ENCODE measurements around the gene AZIN2.
"Not testable (repeated sequence)": the region's sequence is repeated elsewhere in the genome, so short reads cannot be mapped to it uniquely, and the experiment has no call there.

The AZIN2 gene

DNA sequence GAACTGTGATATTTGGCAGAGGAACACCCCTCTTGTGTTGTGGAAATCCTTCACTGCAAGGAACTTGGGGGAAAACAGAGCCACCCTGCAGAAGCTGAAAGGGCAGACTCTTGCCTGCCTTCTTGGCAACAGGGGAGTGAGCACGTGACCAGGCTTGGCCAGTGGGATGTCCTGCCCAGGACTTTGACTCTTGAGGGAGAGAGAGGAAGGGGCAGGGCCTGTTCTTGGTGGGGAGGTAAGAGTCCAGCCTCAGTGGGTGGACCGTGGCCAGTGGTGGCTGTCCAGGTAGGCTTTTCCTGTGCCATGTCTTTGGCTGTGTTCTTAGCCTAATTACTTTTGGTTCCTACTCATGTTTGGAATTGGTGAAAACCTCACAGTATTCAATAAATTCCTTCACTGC is 35.7 kb upstream of the AZIN2 start:
- Histone ChIP-seq H3K9me3 (ENCODE audit: severe bottlenecking) (no peaks in the 10 kb centered on the region), H3K27ac (no peak overlapping the region), H3K27me3 (ENCODE audit: insufficient read depth, low read depth, severe bottlenecking) (no peaks in the 10 kb centered on the region), H3K36me3 (no peaks in the 10 kb centered on the region), H3K4me3 (ENCODE audit: low read depth, low read length) (no peak overlapping the region)
- DNase-seq = no peak
- TF ChIP-seq, protein P1, sequence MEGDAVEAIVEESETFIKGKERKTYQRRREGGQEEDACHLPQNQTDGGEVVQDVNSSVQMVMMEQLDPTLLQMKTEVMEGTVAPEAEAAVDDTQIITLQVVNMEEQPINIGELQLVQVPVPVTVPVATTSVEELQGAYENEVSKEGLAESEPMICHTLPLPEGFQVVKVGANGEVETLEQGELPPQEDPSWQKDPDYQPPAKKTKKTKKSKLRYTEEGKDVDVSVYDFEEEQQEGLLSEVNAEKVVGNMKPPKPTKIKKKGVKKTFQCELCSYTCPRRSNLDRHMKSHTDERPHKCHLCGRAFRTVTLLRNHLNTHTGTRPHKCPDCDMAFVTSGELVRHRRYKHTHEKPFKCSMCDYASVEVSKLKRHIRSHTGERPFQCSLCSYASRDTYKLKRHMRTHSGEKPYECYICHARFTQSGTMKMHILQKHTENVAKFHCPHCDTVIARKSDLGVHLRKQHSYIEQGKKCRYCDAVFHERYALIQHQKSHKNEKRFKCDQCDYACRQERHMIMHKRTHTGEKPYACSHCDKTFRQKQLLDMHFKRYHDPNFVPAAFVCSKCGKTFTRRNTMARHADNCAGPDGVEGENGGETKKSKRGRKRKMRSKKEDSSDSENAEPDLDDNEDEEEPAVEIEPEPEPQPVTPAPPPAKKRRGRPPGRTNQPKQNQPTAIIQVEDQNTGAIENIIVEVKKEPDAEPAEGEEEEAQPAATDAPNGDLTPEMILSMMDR (IDR thresholded peaks at IDR 0.05; ENCODE audit: low read depth, low read length) = no peak

DNA sequence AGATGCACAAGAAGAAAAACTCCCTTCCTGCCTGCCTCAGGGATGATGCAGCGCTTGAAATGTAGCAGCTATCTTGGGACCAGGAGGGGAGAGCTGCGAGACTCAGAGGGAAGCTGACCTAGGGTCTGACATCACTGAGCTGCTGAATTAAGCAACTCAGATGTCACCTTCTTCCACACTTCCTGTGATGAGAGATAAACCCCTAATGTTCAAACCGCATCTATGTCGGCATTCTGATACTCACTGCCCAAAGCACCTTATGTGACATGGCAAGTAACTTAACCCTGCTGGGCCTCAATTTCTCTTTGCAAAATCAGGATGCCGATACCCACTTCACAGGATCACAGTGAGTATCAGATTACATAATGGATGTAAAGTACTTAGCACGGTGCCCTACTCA is 35.1 kb upstream of the AZIN2 start:
- DNase-seq = no peak
- TF ChIP-seq, protein P1 (IDR thresholded peaks at IDR 0.05; ENCODE audit: low read depth, low read length) = no peak
- H3K9me3 ChIP-seq (ENCODE audit: severe bottlenecking) = no peaks in the 10 kb centered on the region
- no peaks in the 10 kb centered on the region for H3K36me3 ChIP-seq
- no peak overlapping the region for H3K27ac ChIP-seq
- H3K27me3 ChIP-seq (ENCODE audit: insufficient read depth, low read depth, severe bottlenecking) = no peaks in the 10 kb centered on the region
- no peak overlapping the region for H3K4me3 ChIP-seq (ENCODE audit: low read depth, low read length)

DNA sequence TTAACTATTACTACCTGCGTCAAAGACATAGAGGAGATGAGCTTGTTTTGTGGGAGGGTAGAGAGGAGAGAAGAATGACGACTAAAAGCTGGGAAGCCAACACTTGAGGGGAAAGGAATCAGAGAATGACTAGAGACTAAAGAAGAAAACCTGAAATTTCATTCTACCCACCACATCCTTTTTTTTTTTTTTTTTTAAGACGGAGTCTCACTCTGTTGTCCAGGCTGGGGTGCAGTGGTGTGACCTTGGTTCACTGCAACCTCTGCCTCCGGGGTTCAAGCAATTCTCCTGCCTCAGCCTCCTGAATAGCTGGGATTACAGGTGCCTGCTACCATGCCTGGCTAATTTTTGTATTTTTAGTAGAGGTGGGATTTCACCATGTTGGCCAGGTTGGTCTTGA is 34.7 kb upstream of the AZIN2 start:
- H3K27me3 ChIP-seq (ENCODE audit: insufficient read depth, low read depth, severe bottlenecking); H3K27ac ChIP-seq; H3K36me3 ChIP-seq; H3K4me3 ChIP-seq (ENCODE audit: low read depth, low read length); H3K9me3 ChIP-seq (ENCODE audit: severe bottlenecking); DNase-seq: not testable (repeated sequence)

DNA sequence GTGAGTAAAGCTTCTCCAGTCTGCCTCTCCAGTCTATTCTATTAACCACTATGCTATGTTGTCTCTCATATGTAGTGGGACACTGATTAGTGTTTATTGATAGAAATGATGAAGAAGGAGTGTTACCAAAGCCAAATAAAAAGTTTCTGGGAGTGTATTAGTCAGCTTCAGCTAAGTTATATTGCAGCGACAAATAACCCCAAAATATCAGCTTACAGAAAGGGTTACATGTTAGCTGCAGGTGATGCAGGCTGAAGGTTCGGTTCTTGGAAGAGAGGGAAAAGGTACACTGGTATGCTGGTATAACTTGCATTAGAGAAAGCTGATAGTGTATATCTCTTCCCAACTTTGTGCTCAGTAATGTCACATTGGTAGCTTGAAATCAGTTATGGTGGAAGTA is 33.7 kb upstream of the AZIN2 start:
- DNase-seq = no peak
- TF ChIP-seq, protein P1 (IDR thresholded peaks at IDR 0.05; ENCODE audit: low read depth, low read length) = no peak
- Histone ChIP-seq H3K27ac (no peak overlapping the region), H3K27me3 (ENCODE audit: insufficient read depth, low read depth, severe bottlenecking) (no peaks in the 10 kb centered on the region), H3K4me3 (ENCODE audit: low read depth, low read length) (no peak overlapping the region), H3K36me3 (no peaks in the 10 kb centered on the region), H3K9me3 (ENCODE audit: severe bottlenecking) (no peaks in the 10 kb centered on the region)

DNA sequence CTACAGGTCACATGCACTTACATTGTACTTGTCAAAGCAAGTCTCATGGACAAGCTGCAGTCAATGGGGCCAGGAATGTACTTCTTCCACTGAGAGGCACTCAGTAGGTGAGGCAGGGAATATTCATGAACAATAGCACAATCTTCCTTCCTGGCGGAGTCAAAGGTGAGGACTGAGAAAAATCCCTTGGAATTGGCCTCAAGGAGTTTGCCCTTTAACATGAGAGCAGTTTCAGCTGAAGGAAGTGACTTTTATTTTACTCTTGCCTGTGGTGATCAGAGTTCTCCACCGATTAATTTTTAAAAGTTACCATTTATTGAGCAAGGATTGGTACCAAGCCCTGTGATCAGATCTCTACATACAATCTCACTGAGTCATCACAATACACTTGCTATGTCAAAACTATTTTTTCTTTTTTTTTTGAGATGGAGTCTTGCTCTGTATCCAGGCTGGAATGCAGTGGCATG is 33.1 kb upstream of the AZIN2 start:
- H3K9me3 ChIP-seq (ENCODE audit: severe bottlenecking) = no peaks in the 10 kb centered on the region
- no peaks in the 10 kb centered on the region for H3K27me3 ChIP-seq (ENCODE audit: insufficient read depth, low read depth, severe bottlenecking)
- TF ChIP-seq, protein P1 (IDR thresholded peaks at IDR 0.05; ENCODE audit: low read depth, low read length) = no peak
- DNase-seq = no peak
- no peak overlapping the region for H3K4me3 ChIP-seq (ENCODE audit: low read depth, low read length)
- no peaks in the 10 kb centered on the region for H3K36me3 ChIP-seq
- H3K27ac ChIP-seq = no peak overlapping the region

DNA sequence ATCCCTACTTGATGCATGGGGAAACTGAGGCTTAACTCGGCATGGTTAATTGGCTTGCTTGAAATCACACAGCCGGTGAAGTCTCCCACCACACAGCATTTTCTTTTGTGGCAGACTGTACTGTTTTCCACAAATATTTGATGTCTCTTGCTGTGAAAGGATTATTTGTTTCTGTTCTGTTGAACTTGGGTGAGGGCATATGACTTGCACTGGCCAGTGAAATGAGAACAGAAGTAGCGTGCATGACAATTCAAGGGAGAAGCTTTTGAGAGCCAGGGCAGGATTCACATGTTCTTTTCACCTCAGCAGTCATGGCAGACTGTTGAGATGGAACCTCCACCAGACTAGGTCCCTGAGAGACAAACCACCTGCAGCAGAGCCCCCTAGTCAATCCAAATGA is 32.5 kb upstream of the AZIN2 start:
- H3K9me3 ChIP-seq (ENCODE audit: severe bottlenecking) = no peaks in the 10 kb centered on the region
- TF ChIP-seq, protein P1 (IDR thresholded peaks at IDR 0.05; ENCODE audit: low read depth, low read length) = no peak
- no peak overlapping the region for H3K27ac ChIP-seq
- H3K27me3 ChIP-seq (ENCODE audit: insufficient read depth, low read depth, severe bottlenecking) = no peaks in the 10 kb centered on the region
- no peak overlapping the region for H3K4me3 ChIP-seq (ENCODE audit: low read depth, low read length)
- DNase-seq = no peak
- no peaks in the 10 kb centered on the region for H3K36me3 ChIP-seq

Data from WERI-Rb-1 (cell line).